NOMO-1 treated with dmso at 0.1 percent for 144 hours (cell line): Measurements from ENCODE around the gene CDH12.
"Not testable (repeated sequence)": the region's sequence is repeated elsewhere in the genome, so short reads cannot be mapped to it uniquely, and the experiment has no call there.

ENCODE experiments used
- DNase-seq: peaks from one replicate; lab custom pipeline; 2025; ENCODE audit not compliant: unreplicated experiment; lab: John Stamatoyannopoulos, UW

The CDH12 gene

DNA sequence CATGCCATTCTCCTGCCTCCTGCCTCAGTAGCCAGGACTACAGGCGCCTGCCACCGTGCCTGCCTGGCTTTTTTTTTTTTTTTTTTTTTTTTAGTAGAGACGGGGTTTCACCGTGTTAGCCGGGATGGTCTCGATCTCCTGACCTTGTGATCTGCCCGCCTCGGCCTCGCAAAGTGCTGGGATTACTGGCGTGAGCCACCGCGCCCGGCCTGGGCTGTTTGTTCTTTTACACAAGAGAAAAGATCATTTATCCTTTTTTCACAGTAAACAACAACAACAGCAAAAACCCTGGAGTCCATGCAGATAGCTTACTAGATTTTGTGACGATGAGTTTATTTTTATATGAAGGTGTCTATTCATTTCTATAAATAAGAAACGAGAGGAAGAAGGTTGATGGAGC, 538.1 kb downstream of the CDH12 start:
- DNase-seq: not testable (repeated sequence)

DNA sequence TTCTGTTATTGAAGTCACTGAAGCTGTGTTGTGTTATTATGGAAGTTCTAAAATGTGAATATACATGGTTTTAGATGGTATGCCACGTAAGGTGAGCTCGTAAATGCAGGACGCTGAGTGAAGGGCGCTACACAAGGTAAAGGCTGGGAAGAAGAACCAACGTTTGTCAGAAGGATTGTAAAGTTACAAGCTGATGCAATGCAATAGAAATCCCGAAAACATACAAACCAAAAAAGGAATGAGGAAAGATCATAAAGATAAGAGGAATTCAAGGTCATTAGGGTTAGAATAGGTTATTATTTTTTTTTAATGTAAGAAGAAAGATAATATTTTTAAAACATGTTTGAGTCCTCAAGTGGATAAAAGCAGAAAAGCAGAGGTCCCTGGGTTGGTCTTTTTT, 538.6 kb downstream of the CDH12 start:
- DNase-seq: no peak

DNA sequence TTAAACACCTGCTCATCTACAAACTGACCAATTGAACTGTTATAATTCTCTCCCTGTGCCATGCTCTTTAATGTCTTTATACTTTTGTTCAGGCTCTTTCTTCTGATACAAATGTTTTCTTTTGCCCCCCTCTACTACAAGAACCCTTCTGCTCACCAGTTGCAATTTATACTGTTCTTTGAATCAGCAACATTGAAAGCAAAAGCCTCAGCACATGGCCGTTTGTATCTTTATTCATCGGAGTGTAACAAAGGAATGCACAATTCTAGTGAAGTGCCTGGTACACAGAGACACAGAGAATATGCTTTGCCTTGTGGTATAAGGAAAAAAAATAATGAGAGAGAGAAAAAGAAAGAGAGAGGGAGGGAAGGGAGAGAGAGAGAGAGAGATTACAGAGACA, 547.1 kb downstream of the CDH12 start:
- DNase-seq: no peak

GRCh38 chr5:22295832-22296231, 557.3 kb downstream of the CDH12 start:
- DNase-seq: no peak

DNA sequence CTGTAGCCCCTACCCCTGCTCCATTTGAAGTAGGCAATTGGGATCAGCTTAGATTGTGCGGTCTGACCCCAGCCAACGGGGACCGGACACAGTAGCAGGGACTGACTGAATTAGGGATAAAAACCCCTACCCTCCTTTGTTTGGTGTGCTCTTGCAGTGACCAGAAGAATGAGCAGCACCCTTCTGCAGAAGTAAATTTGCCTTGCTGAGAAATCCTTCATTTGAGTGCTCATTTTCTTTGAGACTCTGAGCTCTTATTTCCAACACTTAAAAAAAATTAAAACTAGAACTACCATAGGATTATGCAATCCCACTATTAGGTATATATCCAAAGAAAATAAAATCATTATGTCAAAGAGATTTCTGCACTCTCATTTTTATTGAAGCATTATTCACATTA, 560.0 kb downstream of the CDH12 start:
- DNase-seq: no peak

- DNase-seq: no peak
Observed at GRCh38 chr5:22278164-22278563, 575.0 kb downstream of the CDH12 start.

DNA sequence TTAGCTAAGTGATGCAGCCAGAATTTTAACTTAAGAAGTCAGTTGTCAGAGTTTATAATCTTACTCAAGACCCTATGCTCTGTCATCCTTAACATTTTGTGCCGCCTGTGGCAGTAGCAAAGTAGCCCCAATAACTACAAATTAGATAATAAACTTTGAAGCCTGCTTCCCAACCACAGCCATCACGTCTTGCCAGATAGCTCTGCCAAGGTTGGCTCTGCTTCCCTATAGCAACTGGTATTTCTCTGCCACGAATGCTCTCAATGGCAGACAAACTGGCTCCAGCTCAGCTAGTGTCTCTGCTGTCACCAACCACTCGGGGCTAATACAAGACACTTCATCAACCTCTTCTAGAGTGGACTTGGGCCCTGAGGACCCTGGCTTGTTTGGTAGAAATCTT, 576.1 kb downstream of the CDH12 start:
- DNase-seq: no peak

DNA sequence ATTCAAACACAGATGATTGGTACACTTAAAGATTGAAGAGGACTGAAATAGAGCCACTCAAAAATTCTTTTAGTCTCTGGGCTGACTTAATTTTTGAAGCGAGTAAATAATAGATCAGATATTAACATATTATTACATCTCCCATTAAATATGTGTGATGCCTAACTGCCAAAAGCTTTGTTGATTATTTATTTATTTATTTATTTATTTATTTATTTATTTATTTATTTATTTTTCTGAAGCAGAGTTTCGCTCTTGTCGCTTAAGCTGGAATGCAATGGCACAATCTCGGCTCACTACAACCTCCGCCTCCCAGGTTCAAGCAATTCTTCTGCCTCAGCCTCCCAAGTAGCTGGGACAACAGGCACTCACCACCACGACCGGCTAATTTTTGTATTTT, 587.3 kb downstream of the CDH12 start:
- not testable (repeated sequence) for DNase-seq

DNA sequence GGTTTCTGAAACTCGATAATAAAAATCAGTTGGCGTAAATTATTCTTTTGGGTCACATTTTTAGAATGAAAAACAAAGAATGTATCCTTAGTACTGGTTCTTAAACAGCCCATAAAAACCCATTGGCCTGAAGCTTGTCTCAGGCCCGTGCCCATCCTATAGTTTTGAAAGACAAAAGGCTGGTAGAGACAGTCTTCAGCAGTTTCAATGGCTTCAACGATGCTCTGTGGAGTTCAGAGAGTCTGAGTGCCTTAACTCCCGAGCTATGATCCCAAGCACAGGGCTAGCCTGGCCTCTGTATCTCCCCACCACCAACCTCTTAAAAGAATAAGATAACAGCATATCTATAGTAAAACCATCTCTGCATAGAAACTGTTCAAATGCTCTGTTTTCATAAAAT, 595.0 kb downstream of the CDH12 start:
- DNase-seq: no peak

DNA sequence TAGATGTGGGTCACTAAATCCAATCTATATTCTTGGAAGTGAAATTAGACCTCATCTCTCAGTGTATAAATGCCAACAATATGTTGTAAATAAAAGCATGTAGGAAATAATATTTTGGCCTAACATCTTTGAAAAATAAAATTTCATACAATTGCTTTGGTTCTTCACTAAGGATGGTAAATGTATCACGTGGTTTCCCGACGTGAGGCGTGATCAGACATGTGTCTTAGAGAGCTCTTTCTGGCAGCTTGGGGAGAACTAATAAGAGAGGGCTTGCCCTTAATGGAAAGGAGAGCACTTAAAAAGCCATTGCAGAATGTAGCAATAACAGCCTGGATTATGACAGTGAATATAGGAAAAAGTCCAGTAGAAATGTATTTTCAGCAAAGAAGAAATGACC, 602.6 kb downstream of the CDH12 start:
- no peak for DNase-seq

DNA sequence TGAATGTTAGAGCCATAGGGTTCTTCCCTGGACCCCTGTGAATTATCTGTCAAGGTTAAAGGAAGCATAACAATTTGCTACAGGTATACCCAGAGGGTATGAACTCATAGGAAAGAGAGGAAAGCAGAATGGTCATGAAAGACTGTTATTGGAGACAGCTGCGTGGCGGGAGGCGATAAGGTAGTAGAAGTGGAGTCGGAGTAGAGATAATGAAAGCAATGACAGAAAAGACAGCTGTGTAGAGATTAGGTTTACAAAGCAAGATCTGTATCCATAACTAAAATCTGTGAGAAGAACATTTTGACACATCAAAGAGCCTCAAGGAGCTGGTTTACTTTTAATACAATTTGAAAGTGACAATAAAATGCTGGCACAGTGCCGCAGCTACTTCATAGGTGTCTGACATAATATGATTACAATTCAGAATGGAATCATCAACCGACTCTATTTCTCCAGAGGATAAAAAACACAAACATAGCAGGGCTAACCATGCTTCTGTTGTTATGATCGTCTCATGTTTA, 603.9 kb downstream of the CDH12 start:
- no peak for DNase-seq

DNA sequence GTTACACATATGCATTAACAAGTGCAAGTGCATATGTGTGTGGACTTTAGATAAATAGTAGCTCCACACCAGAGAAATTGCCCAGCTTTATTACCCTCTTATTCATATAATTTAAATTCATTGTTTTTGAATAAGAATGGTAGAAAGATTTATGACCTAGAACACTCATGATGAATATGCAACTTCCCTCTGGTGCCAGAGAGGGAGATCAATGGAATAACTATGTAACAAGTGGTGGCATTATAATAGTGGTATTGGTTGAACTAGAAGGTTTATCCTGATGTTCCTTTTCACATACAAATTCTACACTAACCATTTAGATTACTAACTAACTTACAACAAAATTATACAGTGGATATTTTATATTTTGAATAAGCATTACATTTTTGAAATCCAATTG, 607.4 kb downstream of the CDH12 start:
- DNase-seq: no peak

DNA sequence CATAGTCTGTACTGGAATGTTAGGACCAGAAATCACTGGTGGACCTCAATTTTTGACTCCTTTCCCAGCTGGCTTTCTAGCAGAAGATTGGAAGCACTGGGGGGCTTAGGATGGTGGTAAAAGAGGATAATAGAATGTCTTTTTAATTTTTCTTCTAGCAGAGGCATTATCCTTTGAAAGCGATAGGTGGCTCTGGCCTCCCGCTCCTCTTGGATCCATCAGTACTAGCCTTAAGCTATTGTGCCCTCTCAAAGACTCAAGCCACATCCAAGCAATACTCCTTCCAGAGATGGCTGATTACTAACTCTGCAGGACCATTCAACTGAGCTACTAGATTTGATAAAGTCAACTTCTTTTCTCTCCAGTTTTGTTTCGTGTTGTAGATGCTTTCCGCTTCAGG, 610.6 kb downstream of the CDH12 start:
- no peak for DNase-seq

- no peak for DNase-seq
Observed at GRCh38 chr5:22238047-22238446, 615.1 kb downstream of the CDH12 start.

GRCh38 chr5:22226423-22226822, 626.7 kb downstream of the CDH12 start:
- DNase-seq: no peak

- DNase-seq: no peak
Observed at GRCh38 chr5:22223079-22223478, 630.1 kb downstream of the CDH12 start.

- not testable (repeated sequence) for DNase-seq
Observed at GRCh38 chr5:22213703-22214495, 639.2 kb downstream of the CDH12 start.

- DNase-seq: not testable (repeated sequence)
Observed at GRCh38 chr5:22212254-22212991, 640.7 kb downstream of the CDH12 start.

- DNase-seq: not testable (repeated sequence)
Observed at GRCh38 chr5:22208463-22208862, 644.7 kb downstream of the CDH12 start.

- DNase-seq: not testable (repeated sequence)
Observed at GRCh38 chr5:22188651-22189050, 664.5 kb downstream of the CDH12 start.

DNA sequence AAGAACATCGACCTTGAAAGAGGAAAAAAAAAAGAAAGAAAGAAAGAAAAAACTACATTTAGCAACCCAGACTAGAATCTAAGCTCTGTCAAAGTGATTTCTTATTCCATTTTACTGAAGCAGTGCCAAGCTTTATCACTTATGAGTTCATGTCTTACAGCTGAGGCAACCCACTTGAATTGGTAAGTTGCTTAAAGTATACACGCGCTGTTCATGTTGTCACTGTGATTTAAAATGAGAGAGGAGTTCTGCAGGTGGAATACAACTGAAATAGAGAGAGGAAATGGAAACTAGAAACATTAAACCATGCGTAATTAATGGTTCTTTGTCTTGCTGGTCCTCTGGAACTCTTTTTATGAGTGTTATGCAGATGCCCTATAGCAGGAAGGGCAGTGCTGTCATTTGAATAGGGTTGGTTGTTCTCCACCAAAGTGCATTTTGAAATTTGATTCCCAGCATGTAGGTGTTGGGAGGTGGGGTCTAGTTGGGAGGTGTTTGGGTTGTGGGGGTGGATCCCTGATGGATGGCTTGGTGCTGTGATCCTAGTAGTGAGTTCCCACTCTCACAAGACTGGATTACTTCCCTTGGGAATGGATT, 665.4 kb downstream of the CDH12 start:
- DNase-seq: not testable (repeated sequence)

DNA sequence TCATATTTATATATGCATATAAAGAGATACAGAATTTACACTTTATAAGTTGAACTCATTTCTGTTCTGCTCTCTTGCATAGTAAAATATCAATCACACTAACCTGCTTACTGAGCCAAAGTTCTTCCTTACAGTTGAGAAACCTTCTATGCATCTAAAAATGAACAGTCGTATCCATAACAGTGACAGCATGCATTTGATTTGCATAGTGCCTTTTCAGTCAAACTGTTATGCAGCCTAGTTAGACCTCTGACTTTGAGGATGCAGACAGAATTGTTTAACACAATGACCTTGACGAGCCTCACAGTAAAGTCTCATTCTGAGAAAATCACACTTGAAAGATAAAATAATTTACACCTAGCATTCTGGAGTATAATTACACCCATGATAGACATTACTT, 683.9 kb downstream of the CDH12 start:
- DNase-seq: not testable (repeated sequence)
